Measurements from ENCODE around the gene AP5S1. TPM values are rescaled to one million over a fixed set of nuclear protein-coding genes. Genes with fewer than 3 reads are reported as not detected.

AP5S1 gene
- total RNA-seq, 1 experiment from 2014 or later = 17.5 TPM

- Histone ChIP-seq H3K27ac (ENCODE audit: low read depth, low read length, poor library complexity, severe bottlenecking) (peak overlapping the region; percentile 91), H3K36me3 (ENCODE audit: insufficient read depth, low read length, poor library complexity, severe bottlenecking) (peaks cover 65% of the 10 kb centered on the region), H3K4me1 (ENCODE audit: insufficient read depth, low read length, poor library complexity, severe bottlenecking) (peaks cover 27% of the 10 kb centered on the region), H3K9me3 (ENCODE audit: low read depth, low read length, poor library complexity, severe bottlenecking) (no peaks in the 10 kb centered on the region), H3K4me3 (ENCODE audit: low read depth, low read length, poor library complexity, severe bottlenecking) (no peak overlapping the region), H3K27me3 (replicated peaks; ENCODE audit: insufficient read depth, low read depth, low read length, poor library complexity) (no peaks in the 10 kb centered on the region)
- POLR2A ChIA-PET (ENCODE audit: low non-redundant PET) = no interaction called here
- TF ChIP-seq EZH2 (IDR thresholded peaks at IDR 0.05; ENCODE audit: borderline replicate concordance, low read depth, low read length, poor library complexity, severe bottlenecking) = no peak
- no peak for TF ChIP-seq CTCF (conservative IDR thresholded peaks at IDR 0.05; ENCODE audit: low read depth, low read length)
- no peak for DNase-seq (ENCODE audit: low spot score)
- CTCF ChIA-PET = no interaction called here
- no TSS peak for BruUV-seq (replicated peaks)
- intact Hi-C loops (cut with micrococcal nuclease; ENCODE audit: unreplicated experiment) = no loop called here
Observed at GRCh38 chr20:3798908-3799248, 21.5 kb upstream of the AP5S1 start.

DNA sequence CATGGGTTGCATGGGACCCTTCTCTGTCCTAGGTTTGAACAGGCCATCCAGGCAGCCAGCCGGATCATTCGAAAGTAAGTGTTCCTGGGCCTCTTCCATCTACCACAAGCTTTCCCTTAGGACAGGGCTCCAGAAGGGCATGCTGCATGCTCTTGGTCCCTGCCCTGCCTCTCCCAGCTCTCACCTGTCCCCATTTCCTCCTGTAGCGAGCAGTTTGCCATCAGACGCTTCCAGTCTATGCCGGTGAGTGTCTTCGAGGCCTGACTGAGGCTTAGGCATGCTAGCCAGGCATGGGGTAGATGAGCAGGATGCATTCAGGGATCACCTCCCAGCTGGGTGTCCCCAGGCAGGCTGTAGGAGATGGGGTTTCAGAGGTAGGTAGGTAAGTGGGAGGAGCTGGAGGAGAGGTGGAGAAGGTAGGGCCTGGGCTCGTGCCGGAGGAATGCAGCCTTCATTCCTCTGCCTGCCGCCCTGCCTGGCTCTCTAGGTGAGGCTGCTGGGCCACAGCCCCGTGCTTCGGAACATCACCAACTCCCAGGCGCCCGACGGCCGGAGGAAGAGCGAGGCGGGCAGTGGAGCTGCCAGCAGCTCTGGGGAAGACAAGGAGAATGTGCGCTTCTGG is 20.0 kb upstream of the AP5S1 start:
- Histone ChIP-seq H3K27ac (ENCODE audit: low read depth, low read length, poor library complexity, severe bottlenecking) (peak overlapping the region; percentile 91), H3K36me3 (ENCODE audit: insufficient read depth, low read length, poor library complexity, severe bottlenecking) (peaks cover 80% of the 10 kb centered on the region), H3K4me3 (ENCODE audit: low read depth, low read length, poor library complexity, severe bottlenecking) (no peak overlapping the region), H3K27me3 (replicated peaks; ENCODE audit: insufficient read depth, low read depth, low read length, poor library complexity) (no peaks in the 10 kb centered on the region), H3K4me1 (ENCODE audit: insufficient read depth, low read length, poor library complexity, severe bottlenecking) (peaks cover 25% of the 10 kb centered on the region), H3K9me3 (ENCODE audit: low read depth, low read length, poor library complexity, severe bottlenecking) (no peaks in the 10 kb centered on the region)
- CTCF ChIA-PET = interaction anchor here (0.6 kb wide), 1 partner anchor 28 kb away, joined by 3 read pairs; no protein-coding TSS in a partner anchor
- intact Hi-C loops (cut with micrococcal nuclease; ENCODE audit: unreplicated experiment) = no loop called here
- TF ChIP-seq EZH2 (IDR thresholded peaks at IDR 0.05; ENCODE audit: borderline replicate concordance, low read depth, low read length, poor library complexity, severe bottlenecking) (no peak), CTCF (conservative IDR thresholded peaks at IDR 0.05; ENCODE audit: low read depth, low read length) (no peak)
- DNase-seq (ENCODE audit: low spot score) = no peak
- no TSS peak for BruUV-seq (replicated peaks)
- POLR2A ChIA-PET (ENCODE audit: low non-redundant PET) = no interaction called here

DNA sequence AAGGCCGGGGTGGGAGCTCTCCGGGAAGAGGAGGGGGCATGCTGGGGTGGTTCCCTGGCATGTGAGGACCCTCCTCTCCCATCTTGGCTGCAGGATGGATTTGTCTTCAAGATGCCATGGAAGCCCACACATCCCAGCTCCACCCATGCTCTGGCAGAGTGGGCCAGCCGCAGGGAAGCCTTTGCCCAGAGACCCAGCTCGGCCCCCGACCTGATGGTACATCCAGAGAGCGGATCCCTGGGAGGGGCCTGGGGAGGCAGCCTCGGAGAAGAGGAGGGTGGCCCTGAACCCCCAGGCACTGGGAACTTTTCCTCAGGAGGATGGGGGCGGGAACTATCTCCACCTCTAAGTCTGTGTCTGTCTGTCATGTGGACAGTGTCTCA is 19.5 kb upstream of the AP5S1 start:
- H3K36me3 ChIP-seq (ENCODE audit: insufficient read depth, low read length, poor library complexity, severe bottlenecking) = peaks cover 85% of the 10 kb centered on the region
- H3K4me3 ChIP-seq (ENCODE audit: low read depth, low read length, poor library complexity, severe bottlenecking) = no peak overlapping the region
- no peaks in the 10 kb centered on the region for H3K27me3 ChIP-seq (replicated peaks; ENCODE audit: insufficient read depth, low read depth, low read length, poor library complexity)
- BruUV-seq (replicated peaks) = no TSS peak
- CTCF ChIA-PET = no interaction called here
- no peak for TF ChIP-seq CTCF (conservative IDR thresholded peaks at IDR 0.05; ENCODE audit: low read depth, low read length)
- no peak for TF ChIP-seq EZH2 (IDR thresholded peaks at IDR 0.05; ENCODE audit: borderline replicate concordance, low read depth, low read length, poor library complexity, severe bottlenecking)
- POLR2A ChIA-PET (ENCODE audit: low non-redundant PET) = no interaction called here
- intact Hi-C loops (cut with micrococcal nuclease; ENCODE audit: unreplicated experiment) = no loop called here
- no peak overlapping the region for H3K27ac ChIP-seq (ENCODE audit: low read depth, low read length, poor library complexity, severe bottlenecking)
- no peak for DNase-seq (ENCODE audit: low spot score)
- H3K9me3 ChIP-seq (ENCODE audit: low read depth, low read length, poor library complexity, severe bottlenecking) = no peaks in the 10 kb centered on the region
- H3K4me1 ChIP-seq (ENCODE audit: insufficient read depth, low read length, poor library complexity, severe bottlenecking) = peaks cover 23% of the 10 kb centered on the region

Data from A673 (cell line).